Fibroblast of skin of scalp (primary cell): Measurements from ENCODE around the gene ZBTB7C.

Source experiments
- DNase-seq: peaks from one replicate; pipeline ENCODE4 v3.0.0-alpha.2; 2013

Gene ZBTB7C

DNA sequence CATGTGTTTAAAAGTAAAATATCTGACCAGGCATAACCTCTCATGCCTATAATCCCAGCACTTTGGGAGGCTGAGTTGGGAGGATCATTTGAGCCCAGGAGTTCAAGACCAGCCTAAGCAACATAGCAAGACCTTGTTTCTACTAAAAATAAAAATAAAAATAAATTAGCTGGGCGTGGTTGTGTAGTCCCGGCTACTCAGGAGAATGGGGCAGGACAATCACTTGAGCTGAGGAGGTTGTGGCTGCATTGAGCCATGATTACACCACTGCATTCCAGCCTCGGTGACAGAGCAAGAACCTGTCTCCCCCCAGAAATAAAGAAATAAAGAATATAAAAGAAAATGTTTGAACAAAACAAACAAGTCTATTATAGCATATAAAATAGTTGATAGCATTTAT lies 158.3 kb downstream of the ZBTB7C start:
- no peak for DNase-seq

DNA sequence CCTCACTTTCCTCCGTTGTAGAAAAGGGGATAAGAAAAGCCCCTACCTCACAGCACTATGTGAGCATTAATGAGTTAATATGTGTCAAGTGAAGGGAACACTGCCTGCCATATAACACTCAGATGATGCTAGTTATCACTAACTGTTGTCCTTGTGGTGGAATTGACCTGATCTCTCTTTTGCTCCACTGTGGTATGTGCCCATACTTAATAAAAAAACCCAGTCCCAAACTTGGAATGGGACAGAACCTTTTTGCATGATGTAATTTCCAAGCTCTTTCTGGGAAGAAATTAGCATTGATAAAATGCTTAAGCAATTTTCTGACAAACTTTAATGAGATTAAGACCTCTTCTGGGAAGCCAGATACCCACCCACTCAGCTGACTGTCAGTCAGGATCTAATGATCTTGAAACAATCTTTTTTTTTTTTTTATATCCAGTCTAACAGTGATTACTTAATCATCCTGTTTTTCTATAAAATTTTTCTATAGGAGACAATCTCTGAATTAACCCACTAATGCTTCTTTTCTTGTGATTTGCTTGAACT lies 158.7 kb downstream of the ZBTB7C start:
- no peak for DNase-seq

DNA sequence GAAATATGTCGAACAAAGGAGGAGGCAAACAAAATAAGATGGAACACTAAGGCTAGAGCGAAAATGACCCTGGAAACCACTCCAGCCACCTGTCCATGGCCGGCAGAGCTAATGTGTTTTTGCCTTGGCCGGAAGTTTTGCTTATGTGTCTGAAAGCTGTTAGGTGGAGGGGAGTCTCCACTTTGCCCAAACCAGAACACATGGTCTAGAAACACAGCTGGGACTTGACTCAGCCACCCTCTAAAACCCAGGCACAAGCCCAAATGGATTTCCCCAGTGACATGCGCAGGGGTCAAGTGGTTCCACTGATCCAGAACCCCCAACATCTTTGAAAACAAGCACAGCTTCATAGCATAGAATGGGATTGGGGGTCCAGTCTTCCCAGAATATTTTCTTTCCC lies 159.3 kb downstream of the ZBTB7C start:
- DNase-seq, result no peak

DNA sequence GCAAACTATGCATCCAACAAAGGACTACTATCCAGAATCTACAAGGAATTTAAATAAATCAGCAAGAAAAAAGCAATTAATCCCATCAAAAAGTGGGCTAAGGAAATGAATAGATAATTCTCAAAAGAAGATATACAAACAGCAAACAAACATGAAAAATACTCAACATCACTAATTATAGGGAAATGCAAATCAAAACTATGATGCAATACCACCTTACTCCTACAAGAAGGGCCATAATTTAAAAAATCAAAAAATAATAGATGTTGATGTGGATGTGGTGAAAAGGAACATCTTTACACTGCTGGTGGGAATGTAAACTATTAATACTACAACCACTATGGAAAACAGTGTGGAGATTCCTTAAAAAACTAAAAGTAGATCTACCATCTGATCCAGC lies 164.7 kb downstream of the ZBTB7C start:
- DNase-seq, result no peak

DNA sequence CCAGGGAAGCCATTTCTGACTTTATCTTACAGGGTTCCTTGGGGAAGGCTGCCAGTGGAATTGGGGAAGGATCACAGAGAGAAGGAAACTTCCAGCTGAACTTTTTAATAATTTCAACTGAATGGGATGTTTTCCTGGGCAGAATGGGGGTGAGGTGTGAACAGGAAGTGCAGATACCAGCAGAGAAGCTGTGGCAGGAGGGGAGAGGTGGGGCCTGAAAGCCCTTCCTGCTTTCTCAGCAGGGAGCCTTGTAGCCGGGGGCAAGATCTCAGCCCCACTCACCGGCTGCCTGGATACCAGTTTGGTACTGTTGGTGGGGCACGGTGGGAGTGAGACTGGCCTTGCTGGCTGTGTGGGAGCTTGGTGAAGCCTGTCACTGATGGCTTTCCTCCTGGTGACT lies 170.5 kb downstream of the ZBTB7C start:
- no peak for DNase-seq

DNA sequence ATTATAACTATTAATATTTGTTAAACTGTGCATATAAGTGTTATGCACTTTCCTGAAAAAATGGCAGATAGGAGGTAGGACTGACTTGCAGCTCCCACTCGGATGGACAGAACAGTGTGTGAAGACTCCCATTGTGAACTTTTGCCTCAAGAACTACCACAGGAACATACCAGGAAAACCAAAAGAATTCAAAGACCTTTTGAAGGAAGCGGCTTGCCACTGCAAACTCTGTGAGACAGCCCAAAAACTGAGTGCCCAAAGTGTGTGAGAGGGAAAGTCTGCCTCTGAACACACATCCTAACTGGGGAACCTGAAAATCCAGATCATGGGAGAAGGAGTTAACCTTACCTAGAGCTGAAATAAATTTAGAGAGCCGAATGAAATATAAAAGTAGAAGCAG lies 171.0 kb downstream of the ZBTB7C start:
- peak; percentile 15 for DNase-seq

DNA sequence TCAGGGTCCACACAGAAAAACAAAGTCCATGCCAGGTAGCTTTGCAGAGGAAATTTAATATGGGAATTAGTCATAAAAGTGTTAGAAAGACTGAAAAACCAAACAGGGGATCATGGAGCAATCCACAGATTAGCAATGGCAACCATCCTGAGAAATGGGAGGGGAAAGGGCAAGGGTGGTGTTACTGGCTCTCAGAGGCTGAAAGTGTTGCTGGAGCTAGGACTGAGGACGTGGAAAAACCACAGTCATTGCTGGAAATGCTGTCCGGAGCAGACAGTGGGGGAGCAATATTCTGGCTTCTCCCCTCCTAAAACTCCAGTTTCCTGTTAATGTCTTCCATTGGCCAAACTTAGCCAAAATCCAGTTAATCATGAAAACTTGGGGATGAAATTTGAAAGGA lies 172.4 kb downstream of the ZBTB7C start:
- DNase-seq, result no peak

DNA sequence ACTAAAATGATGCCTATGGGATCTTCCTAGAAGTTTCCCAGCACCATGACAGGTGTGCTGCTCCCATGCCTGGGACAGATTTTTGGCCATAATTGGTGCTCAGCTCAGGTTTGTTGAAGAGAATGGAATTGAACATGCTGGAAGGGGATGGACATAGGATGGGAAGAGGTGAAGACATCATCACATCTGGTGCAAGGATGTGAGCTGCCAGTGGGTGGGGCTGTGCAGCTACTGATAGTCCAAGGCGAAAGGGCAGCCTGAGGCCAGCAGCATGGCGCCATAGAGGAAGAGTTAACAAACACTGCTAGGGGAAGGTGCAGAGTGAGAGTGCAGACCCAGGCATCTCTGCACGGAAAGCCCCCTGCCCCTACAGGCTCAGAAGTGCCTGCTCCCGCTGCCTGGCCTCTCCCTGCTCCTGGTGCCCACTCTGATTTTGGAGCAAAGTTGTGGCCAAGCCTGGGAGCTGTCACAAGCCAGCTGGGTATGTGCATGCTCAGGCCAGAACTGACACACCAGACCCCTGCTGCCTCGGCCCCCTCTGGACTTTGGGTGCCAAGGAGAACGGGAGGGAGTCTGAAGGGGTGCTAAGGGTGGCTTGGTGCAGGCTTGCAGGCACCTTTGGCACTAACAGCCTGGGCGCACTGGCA lies 178.6 kb downstream of the ZBTB7C start:
- peak; percentile 50 for DNase-seq

DNA sequence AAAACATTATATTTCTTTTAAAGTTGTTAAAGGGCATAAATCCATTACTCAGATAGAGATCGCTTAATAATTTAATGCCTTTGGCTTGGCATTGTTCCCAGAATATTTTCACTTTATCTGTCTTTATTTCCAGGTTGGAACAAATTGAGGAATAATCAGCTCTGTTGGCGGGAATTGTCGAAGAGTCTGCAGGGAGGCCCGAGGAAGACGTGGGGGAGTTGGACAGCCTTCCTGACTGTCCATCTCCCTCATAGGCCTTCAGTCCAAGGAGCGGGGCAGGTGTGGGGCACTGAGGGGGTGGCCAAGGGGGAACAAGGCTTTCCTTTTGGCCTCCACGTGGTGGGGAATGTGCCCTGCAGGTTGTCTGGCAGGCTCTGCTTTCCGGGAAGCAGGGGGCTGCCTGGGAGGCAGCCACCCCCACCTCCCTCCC lies 179.6 kb downstream of the ZBTB7C start:
- DNase-seq, result no peak

DNA sequence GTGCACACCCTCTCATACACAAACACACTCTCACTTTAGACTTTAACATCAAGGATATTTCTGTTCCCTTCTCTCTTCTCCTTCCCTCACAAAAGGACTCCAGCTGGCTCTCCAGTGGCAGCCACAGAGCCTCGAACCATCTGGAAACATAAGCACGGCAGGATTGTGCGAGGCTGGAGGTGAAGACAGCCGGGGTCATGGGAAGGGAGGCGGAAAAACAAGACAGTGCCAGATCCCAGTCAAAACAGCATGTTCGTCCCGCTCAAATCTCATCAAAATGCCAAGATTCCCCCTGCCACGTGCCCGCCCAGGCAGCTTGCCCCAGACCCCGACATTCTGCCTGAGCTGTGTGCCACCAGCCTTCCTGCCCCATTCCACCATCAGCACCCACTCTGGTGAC lies 180.3 kb downstream of the ZBTB7C start:
- DNase-seq, result no peak

DNA sequence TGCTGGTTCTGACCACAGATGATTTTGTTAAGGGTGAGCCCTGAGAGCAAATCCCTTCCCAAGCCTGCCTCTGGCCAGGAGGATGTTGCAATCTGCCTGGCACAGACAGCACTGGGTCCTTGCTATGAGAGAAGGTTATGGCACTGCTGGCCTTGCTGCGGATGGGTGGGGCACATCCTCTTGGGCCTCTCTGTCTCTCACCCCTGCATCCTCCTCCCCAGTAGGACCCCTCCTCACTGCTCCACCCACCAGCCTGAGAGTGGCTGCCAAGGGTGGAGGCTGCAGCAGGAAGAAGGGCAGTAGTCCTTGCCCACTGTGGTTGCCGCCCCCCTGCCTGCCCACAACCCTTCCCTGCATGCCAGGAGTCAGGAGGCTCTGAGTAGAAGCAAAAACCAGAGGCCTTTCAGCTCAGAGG lies 180.9 kb downstream of the ZBTB7C start:
- DNase-seq, result no peak

DNA sequence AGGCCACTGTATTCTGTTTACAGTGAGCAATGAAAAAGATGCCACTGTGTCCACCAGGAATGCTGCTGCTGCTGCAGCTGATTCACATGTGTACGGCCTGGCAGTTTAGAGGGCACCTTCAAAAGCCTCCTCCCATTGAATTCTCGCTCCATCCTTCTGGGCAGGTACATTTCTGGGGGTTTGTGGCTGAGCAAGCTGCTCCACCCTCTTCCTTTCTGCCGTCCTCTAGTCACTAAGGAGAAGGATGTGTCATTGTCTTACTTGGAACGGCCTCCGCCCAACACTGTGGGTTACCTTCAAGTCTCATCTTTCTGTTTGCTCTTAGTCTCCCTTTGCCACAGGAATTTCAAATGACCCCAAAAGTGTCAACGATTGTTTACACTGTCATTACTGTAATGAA lies 182.0 kb downstream of the ZBTB7C start:
- peak; percentile 5 for DNase-seq

DNA sequence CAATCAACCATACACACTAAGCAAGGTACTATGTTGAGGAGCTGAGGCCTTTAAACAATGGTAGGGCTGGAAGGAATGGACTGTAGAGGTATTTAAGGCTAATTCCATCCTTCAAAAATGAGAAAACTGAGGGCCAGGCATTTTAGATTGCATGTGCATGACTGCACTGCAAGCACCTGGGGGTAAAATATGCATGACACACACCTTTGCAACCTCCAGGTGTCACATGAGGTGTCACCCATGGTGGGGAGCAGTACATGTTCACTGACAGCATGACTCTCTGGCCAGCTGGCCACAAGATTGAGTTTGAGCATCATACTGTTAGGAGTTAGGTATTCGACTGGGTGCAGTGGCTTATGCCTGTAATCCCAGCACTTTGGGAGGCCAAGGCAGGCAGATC lies 182.8 kb downstream of the ZBTB7C start:
- DNase-seq, result no peak

DNA sequence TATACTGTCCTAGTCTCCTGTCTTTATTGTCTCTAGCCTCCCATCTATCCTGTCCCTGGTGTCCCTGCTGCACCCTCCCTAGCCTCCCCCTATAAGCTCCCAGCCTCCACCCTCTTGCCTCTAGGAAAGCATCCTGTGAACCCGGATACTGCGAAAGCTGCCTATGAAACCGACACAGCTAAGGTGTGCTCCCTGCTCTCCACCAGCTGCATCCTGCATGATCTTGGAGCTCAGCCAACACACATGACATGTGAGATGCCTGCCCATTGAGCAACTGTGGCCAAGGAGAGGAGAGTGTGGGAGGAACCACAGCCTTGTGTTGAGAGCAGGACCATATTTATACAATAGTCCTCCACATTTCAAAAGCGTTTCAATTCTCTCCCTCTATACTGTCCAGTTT lies 187.1 kb downstream of the ZBTB7C start:
- DNase-seq, result peak; percentile 13

DNA sequence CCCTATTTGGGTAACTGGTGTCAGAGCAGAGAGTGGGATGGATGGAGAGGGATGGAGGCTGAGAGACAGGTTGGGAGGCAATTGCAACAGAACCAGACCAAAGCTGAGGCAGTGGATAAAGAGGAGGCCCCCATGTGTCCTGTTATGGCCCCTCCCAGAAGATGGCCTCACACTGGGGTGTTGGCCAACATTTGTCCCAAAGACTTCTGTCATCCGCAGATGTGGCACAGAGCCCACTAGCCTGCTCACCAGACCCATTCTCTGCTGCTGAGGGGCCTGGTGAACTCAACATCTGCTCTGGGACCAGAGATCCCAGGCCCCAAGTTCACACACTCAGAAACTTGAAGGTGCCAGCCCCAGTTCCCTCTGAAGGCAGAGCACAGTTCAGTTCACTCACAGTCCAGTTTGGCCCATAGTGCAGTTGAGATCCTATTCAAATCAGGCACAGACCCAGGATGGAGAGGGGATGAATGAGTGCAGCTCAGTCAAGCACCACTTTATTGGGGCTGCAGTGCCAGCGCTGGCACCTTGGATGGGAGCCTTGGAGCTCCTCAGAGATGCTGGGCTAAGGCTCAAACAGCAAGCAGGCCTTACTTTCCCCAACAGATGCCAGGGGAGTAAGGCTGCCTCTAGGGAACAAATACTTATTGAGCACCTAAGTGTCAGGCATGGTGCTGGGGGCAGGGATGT lies 189.2 kb downstream of the ZBTB7C start:
- no peak for DNase-seq

DNA sequence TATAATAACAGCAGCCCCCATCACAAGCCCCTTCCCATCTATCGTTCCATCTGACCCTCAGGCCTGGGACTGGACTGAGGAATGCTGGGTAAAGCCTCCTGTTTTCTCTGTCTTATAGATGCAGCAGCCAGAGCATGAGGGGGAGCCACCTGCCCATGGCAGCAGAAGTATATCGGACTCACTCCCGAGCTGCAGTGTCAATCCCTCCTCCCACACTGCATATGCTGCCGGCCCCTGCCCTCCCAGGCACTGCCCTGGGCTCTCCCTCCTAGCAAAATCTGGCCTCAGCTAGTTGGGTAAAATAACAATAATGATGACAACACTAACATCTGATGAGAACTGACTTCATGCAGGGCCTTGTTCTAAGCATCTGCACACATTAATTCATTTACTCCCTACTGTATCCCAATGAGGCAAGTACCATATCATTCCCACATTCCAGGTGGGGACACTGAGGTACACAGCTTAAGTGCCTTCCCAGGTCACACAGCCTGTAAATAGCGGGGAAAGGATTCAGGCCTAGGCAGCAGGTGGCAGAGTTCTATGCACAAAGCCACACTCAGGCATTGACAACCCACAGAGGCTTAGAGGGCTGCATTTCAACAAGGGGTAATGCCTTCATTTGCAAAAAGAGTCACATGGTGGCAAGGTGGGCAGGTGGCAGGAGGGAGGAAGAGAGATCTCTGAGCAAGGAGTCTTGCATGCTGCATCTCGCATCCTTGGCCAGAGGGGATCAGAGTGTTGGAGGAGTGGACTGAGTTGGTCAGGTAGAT lies 190.0 kb downstream of the ZBTB7C start:
- no peak for DNase-seq

DNA sequence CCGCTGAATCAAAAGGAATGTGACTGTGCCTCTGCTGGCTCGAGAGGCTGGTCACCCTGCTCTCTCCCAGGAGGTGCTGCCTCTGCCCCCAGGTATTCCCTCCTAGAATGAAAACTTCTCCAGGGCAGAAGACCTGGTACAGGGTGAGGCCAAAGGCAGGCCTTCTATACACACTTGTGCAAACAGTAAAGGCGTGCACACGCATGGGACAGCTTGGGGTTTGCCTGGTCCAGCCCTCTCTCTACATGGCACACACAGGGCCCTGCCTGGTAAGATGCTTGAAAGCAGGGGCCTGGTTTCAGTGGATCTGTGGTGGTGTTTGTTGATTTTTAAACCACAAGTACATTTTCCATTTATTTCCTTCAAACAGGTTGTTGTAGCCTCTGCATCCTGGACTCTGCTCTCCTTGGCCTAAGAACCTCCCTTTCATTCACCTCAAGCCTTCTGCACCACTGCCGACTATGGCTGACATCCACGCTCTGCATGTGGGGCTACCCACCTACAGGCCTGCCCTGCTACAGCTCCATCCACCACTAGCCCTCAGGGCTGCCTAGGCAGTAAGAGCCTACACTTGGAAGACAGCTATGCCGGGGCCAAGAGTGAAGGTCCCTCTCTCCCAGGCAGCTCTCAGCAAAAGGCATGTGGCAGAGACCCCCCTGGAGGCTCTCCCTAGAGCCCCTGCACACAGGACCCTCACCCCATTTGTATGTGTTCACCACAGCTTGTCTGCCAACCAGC lies 190.7 kb downstream of the ZBTB7C start:
- no peak for DNase-seq

DNA sequence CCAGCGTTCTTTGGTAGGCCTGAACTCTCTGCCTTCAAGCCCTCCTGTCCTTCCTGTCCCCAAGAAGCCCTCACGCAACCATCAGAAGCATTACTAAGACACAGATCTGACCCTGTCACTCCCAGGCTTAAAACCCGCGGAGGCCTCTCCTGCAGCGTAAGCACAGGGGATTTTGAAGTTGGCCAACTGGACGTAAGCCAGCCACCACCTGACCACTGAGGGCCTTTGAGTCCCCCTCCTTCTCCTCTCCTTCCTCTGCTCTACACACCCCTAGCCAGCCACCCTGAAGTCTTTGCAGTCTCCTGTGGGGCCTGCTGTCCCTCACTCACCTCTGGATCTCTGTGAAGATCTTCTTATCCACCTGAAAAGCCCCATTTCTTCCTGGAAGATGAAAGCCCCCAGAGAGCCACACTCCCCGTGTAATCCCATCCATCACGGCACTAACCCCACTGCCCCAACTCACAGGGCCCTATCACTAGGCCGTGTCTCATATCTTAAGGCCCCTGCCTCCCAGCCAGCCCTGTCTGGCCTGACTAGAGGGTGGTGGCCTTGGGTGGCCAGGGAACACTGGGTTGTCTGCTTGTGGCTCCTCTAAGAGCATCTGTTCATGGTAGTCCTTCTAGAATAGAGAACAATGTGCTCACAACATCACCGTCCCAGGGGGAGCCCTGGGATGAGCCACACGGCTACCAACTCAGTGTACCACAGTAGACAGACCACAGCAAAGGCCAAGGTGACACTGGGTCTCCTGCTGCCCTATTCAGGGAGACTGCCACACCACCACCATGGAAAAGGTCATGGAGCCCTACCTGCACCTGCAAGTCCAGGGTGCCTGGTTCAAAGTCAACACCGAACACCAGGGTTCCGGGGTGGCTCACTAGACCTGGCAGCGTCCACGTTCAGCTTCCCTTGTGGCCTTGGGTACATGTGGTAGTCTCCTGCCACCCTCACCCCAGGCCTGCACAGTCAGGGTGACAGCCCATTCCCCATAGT lies 191.6 kb downstream of the ZBTB7C start:
- DNase-seq, result no peak

DNA sequence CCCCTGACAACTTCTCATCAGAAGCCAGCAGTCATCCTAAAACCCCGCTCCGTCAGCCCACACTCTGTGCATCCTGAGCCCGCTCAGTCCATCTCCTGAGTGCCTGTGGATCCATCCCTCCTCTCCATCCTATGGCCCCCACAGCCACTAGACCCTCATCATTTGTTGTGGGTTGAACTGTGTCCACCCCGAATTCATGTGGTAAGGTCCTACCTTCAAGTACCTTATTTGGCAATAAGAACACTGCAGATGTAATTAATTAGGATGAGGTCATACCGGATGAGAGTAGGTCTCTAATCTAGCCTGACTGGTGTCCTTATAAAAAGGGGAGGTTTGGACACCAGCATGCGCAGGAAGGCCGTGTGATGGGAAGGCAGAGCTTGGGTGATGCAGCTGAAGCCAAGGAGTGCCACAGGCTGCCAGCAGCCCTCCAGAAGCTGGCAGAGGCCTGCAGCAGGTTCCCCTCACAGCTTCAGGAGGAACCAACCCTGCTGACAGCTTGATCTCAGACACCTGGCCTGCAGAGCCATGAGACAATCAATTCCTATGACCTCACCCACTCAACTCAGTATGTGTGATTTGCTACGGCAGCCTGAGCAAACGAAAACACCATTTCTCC lies 192.4 kb downstream of the ZBTB7C start:
- no peak for DNase-seq

DNA sequence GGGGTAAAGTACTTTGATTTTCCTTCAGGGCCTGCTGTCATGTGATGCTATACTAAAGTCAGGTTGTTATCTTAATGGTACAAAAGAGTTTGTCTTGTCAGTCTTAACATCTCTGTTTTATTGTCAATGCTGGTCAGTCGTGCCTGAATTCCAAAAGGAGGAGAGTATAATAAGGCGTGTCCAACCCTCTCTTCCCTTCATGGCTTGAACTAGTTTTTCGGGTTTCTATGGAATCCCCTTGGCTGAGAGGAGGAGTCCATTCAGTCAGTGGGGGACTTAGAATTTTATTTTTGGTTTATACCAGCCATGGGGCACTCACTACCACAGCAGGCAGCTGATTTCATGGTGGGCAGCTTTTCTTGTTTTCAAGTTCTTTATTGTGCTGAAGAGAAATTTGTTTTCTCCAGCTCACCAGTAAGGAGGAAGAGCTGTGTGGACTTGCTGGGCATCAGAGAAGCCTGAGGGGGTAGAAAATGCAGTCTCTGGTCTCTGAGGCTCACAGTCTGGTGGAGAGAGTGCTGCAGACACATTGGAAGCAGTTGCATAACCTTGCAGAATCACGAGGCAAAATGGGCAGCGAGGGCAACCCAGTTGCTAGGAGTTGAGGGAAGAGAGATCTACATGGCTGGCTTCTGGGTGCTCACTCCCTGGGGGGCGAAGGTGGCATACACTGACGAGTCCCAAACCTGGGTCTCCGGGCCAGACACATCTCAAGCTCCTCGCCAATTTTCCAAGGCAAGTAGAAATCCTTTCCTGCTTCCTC lies 193.1 kb downstream of the ZBTB7C start:
- DNase-seq, result no peak
